Activated CD4-positive, alpha-beta memory T cell treated with anti-CD3 and anti-CD28 coated beads, Interleukin-2, amount 10 ng/mL, durations not matched to agents 7 days and 5 days (primary cell): ENCODE results near the gene TEFM. TPM values are rescaled to one million over a fixed set of nuclear protein-coding genes. Genes with fewer than 3 reads are reported as not detected.
"Not testable (repeated sequence)": the region's sequence is repeated elsewhere in the genome, so short reads cannot be mapped to it uniquely, and the experiment has no call there.

Source experiments
- CTCF ChIA-PET: fragments of 350-600 bp; sonication (Branson Sonifier 250); formaldehyde crosslinking; loops from one replicate; lab custom pipeline; 2021; ENCODE audit warnings: antibody characterized with exemption, inconsistent platforms; lab: Charles Lee
- POLR2A ChIA-PET: fragments of 350-600 bp; sonication (Branson Sonifier 250); formaldehyde crosslinking; loops from one replicate; lab custom pipeline; 2021; ENCODE audit warnings: antibody characterized with exemption; lab: Charles Lee
- DNase-seq: peaks from one replicate; pipeline ENCODE4 v3.0.0-alpha.2; 2020
- H3K27ac Mint-ChIP-seq: one replicate; pipeline ENCODE4 v1.8.0; 2021; ENCODE audit warnings: mild to moderate bottlenecking, mixed read lengths
- H3K27me3 Mint-ChIP-seq: one replicate; pipeline ENCODE4 v1.8.0; 2021; ENCODE audit warnings: mixed read lengths
- H3K36me3 Mint-ChIP-seq: one replicate; pipeline ENCODE4 v1.8.0; 2021; ENCODE audit warnings: low read depth, mixed read lengths
- H3K4me1 Mint-ChIP-seq: one replicate; pipeline ENCODE4 v1.8.0; 2021; ENCODE audit warnings: mixed read lengths
- H3K4me3 Mint-ChIP-seq: one replicate; pipeline ENCODE4 v1.8.0; 2021; ENCODE audit warnings: mild to moderate bottlenecking, mixed read lengths
- H3K9me3 Mint-ChIP-seq: one replicate; pipeline ENCODE4 v1.8.0; 2021; ENCODE audit warnings: mixed read lengths
- total RNA-seq, 2 experiments: library from RNA; stranded (reverse); gene quantifications; one replicate each; pipeline ENCODE4 v1.2.3, GENCODE V29; 2021

TEFM gene
- total RNA-seq, 2 experiments from 2014 or later: 14.3 to 14.9 TPM

- peaks cover 10% of the 10 kb centered on the region for H3K27me3 Mint-ChIP-seq
- H3K4me3 Mint-ChIP-seq, H3K36me3 Mint-ChIP-seq, CTCF ChIA-PET, POLR2A ChIA-PET, H3K27ac Mint-ChIP-seq, H3K9me3 Mint-ChIP-seq, H3K4me1 Mint-ChIP-seq, DNase-seq: not testable (repeated sequence)
These were observed 23.8 kb upstream of the TEFM start for GRCh38 chr17:30929861-30930260.

DNA sequence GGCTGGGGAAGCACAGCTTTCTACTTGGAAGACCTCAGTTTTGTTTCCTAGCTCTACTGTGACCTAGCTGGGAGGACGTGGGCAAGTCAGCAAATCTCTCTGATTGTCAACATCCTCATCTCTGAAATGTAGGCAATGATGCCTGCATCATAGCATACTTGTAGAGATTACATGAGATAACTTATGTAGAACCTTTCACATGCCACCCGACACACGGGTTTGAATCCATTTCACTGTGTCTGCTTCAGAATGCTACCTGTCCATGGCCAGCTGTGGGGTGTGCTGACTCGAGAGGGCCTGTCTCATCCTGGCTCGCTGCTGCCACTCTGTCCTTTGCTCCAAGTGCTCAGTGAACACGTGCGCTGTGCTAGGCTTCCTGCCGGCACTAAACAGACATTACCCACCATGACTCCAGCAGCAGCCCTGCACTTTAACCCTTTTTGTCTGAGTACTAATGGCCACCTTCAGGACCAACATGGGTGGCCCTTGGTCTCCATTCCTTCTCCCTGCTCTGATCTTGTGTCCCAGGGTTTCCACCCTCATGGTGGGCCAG, 23.1 kb upstream of the TEFM start:
- no peak overlapping the region for H3K4me3 Mint-ChIP-seq
- H3K9me3 Mint-ChIP-seq: no peaks in the 10 kb centered on the region
- DNase-seq: no peak
- CTCF ChIA-PET: no interaction called here
- H3K27me3 Mint-ChIP-seq: peaks cover 15% of the 10 kb centered on the region
- POLR2A ChIA-PET: no interaction called here
- no peaks in the 10 kb centered on the region for H3K4me1 Mint-ChIP-seq
- no peak overlapping the region for H3K27ac Mint-ChIP-seq
- no peaks in the 10 kb centered on the region for H3K36me3 Mint-ChIP-seq

GRCh38 chr17:30928584-30928983, 22.5 kb upstream of the TEFM start:
- no peak for DNase-seq
- H3K4me1 Mint-ChIP-seq: no peaks in the 10 kb centered on the region
- CTCF ChIA-PET: no interaction called here
- H3K4me3 Mint-ChIP-seq: no peak overlapping the region
- no peaks in the 10 kb centered on the region for H3K9me3 Mint-ChIP-seq
- no peaks in the 10 kb centered on the region for H3K36me3 Mint-ChIP-seq
- POLR2A ChIA-PET: interaction anchor here (0.8 to 1.6 kb wide), 2 partner anchors 10 to 20 kb away, joined by 4 to 5 read pairs; no protein-coding TSS in a partner anchor
- H3K27ac Mint-ChIP-seq: no peak overlapping the region
- H3K27me3 Mint-ChIP-seq: peaks cover 19% of the 10 kb centered on the region

DNA sequence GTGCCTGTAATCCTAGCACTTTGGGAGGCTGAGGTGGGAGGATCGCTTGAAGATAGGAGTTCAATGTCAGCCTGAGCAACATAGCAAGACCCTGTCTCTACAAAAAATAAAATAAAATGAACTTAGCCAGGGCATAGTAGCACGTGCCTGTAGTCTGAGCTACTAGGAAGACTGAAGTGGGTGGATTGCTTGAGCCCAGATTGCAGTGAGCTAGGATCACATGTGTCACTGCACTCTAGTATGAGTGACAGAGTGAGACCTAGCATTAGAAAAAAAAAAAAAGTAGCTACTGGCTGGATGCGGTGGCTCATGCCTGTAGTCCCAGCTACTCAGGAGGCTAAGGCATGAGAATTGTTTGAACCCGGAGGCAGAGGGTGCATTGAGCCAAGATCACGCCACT, 21.7 kb upstream of the TEFM start:
- Mint-ChIP-seq H3K36me3 (no peaks in the 10 kb centered on the region), H3K9me3 (no peaks in the 10 kb centered on the region), H3K4me1 (peaks cover 2% of the 10 kb centered on the region), H3K27ac (no peak overlapping the region), H3K27me3 (peaks cover 25% of the 10 kb centered on the region), H3K4me3 (no peak overlapping the region)
- no peak for DNase-seq
- CTCF ChIA-PET: interaction anchor here (1.0 kb wide), 1 partner anchor 12 kb away, joined by 3 read pairs; no protein-coding TSS in a partner anchor
- POLR2A ChIA-PET: interaction anchor here (1.6 kb wide), 1 partner anchor 11 kb away, joined by 4 read pairs; no protein-coding TSS in a partner anchor

- H3K4me1 Mint-ChIP-seq: peaks cover 8% of the 10 kb centered on the region
- H3K36me3 Mint-ChIP-seq: no peaks in the 10 kb centered on the region
- no peaks in the 10 kb centered on the region for H3K9me3 Mint-ChIP-seq
- no peak overlapping the region for H3K27ac Mint-ChIP-seq
- H3K4me3 Mint-ChIP-seq: no peak overlapping the region
- CTCF ChIA-PET: no interaction called here
- peaks cover 32% of the 10 kb centered on the region for H3K27me3 Mint-ChIP-seq
- DNase-seq: no peak
- POLR2A ChIA-PET: interaction anchor here (0.6 to 1.2 kb wide), 2 partner anchors 13 to 46 kb away, joined by 3 to 4 read pairs; no protein-coding TSS in a partner anchor
These were observed 20.5 kb upstream of the TEFM start for GRCh38 chr17:30926516-30926915.

GRCh38 chr17:30924341-30924740, 18.3 kb upstream of the TEFM start:
- ChIA-PET POLR2A (interaction anchor here (0.8 kb wide), 1 partner anchor 18 kb away, joined by 3 read pairs; no protein-coding TSS in a partner anchor), CTCF (interaction anchor here (0.7 to 1.8 kb wide), 2 partner anchors 9 to 65 kb away, joined by 4 read pairs; no protein-coding TSS in a partner anchor)
- Mint-ChIP-seq H3K27me3 (peaks cover 49% of the 10 kb centered on the region), H3K4me3 (no peak overlapping the region), H3K4me1 (peaks cover 12% of the 10 kb centered on the region), H3K27ac (no peak overlapping the region), H3K9me3 (no peaks in the 10 kb centered on the region), H3K36me3 (no peaks in the 10 kb centered on the region)
- no peak for DNase-seq

- Mint-ChIP-seq H3K9me3 (no peaks in the 10 kb centered on the region), H3K27me3 (peaks cover 54% of the 10 kb centered on the region), H3K27ac (no peak overlapping the region), H3K4me1 (peaks cover 12% of the 10 kb centered on the region), H3K36me3 (no peaks in the 10 kb centered on the region), H3K4me3 (peak overlapping the region; percentile 22)
- DNase-seq: no peak
- POLR2A ChIA-PET: interaction anchor here (1.0 kb wide), 1 partner anchor 16 kb away, joined by 4 read pairs; the partner anchor contains the start of gene TEFM
- CTCF ChIA-PET: no interaction called here
These were observed 16.4 kb upstream of the TEFM start for GRCh38 chr17:30922235-30923030.

GRCh38 chr17:30921544-30922196, 15.6 kb upstream of the TEFM start, which contains the start of gene ADAP2:
TSS of gene ADAP2 (plus strand) at chr17:30921945. CDS start at chr17:30922015, 70 bp downstream.
- no peak for DNase-seq
- Mint-ChIP-seq H3K9me3 (no peaks in the 10 kb centered on the region), H3K4me1 (peaks cover 12% of the 10 kb centered on the region), H3K36me3 (no peaks in the 10 kb centered on the region), H3K27me3 (peaks cover 50% of the 10 kb centered on the region), H3K4me3 (peak within 1 kb of the TSS; percentile 54), H3K27ac (no peak within 1 kb of the TSS)
- CTCF ChIA-PET: no interaction called here
- POLR2A ChIA-PET: interaction anchor here (1.0 kb wide), 1 partner anchor 15 kb away, joined by 4 read pairs; the partner anchor contains the start of gene TEFM

- Mint-ChIP-seq H3K27me3 (peaks cover 46% of the 10 kb centered on the region), H3K4me3 (peak overlapping the region; percentile 54), H3K27ac (no peak overlapping the region), H3K36me3 (no peaks in the 10 kb centered on the region), H3K4me1 (peaks cover 12% of the 10 kb centered on the region), H3K9me3 (no peaks in the 10 kb centered on the region)
- ChIA-PET POLR2A (no interaction called here), CTCF (no interaction called here)
- DNase-seq: no peak
These were observed 14.9 kb upstream of the TEFM start for GRCh38 chr17:30920683-30921543.

GRCh38 chr17:30920282-30920681, 14.2 kb upstream of the TEFM start:
- Mint-ChIP-seq H3K36me3 (no peaks in the 10 kb centered on the region), H3K4me3 (no peak overlapping the region), H3K27ac (no peak overlapping the region), H3K9me3 (no peaks in the 10 kb centered on the region), H3K4me1 (peaks cover 12% of the 10 kb centered on the region), H3K27me3 (peaks cover 44% of the 10 kb centered on the region)
- POLR2A ChIA-PET: no interaction called here
- CTCF ChIA-PET: no interaction called here
- DNase-seq: no peak

DNA sequence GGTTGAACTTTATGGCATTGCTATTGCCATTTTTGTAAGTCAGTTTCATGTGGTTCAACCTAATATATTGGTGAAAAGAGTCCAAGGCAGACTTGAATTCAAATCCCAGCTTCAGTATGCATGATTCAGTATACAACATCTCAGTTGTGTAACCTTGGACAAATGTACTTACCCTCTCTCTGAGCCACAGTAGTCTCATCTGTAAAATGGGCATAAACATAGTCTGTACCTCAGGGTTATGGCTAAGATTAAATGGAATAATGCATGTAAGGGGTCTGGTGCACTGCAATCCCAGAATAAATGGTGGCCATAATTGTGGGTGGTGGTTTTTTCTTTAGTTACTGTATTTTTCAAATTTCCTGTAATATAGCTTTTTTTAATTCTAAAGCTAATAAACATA, 11.0 kb upstream of the TEFM start:
- Mint-ChIP-seq H3K9me3 (no peaks in the 10 kb centered on the region), H3K27me3 (peaks cover 24% of the 10 kb centered on the region), H3K4me1 (peaks cover 5% of the 10 kb centered on the region), H3K4me3 (no peak overlapping the region), H3K27ac (no peak overlapping the region), H3K36me3 (no peaks in the 10 kb centered on the region)
- DNase-seq: no peak
- ChIA-PET POLR2A (no interaction called here), CTCF (no interaction called here)
